KMS-11 (cell line): ENCODE results near the gene LYZL6.

Source experiments
- H2AFZ ChIP-seq: fragments of 200-600 bp; sonication (generic); 2 replicates; pipeline ENCODE4 v1.6.1; 2016; ENCODE audit warnings: antibody characterized with exemption, mixed run types, low read depth
- H3K27ac ChIP-seq: fragments of 200-600 bp; sonication (generic); 2 replicates; pipeline ENCODE4 v1.6.1; 2016; ENCODE audit warnings: mild to moderate bottlenecking, mixed run types
- H3K27me3 ChIP-seq: fragments of 200-600 bp; sonication (generic); 2 replicates; pipeline ENCODE4 v1.6.1; 2017; ENCODE audit warnings: mild to moderate bottlenecking, low read depth, mixed run types, moderate library complexity; ENCODE audit not compliant: insufficient read depth
- H3K36me3 ChIP-seq: fragments of 200-600 bp; sonication (generic); 2 replicates; pipeline ENCODE4 v1.6.1; 2017; ENCODE audit warnings: mild to moderate bottlenecking, mixed run types; ENCODE audit not compliant: insufficient read depth
- H3K4me1 ChIP-seq: fragments of 200-600 bp; sonication (generic); 2 replicates; pipeline ENCODE4 v1.6.1; 2016; ENCODE audit warnings: mild to moderate bottlenecking, low read depth, mixed run types; ENCODE audit not compliant: poor library complexity, severe bottlenecking
- H3K4me2 ChIP-seq: fragments of 200-600 bp; sonication (generic); 2 replicates; pipeline ENCODE4 v1.7.0; 2016; ENCODE audit warnings: mild to moderate bottlenecking, mixed run types
- H3K4me3 ChIP-seq: fragments of 200-600 bp; sonication (generic); IDR thresholded peaks from 2 replicates; pipeline ENCODE4 v1.6.1; 2017; ENCODE audit warnings: low read depth, low read length, mixed read lengths; ENCODE audit not compliant: insufficient read depth
- H3K79me2 ChIP-seq: fragments of 200-600 bp; sonication (generic); 2 replicates; pipeline ENCODE4 v1.6.1; 2016; ENCODE audit warnings: low read depth, mixed run types; ENCODE audit not compliant: insufficient read depth
- H3K9ac ChIP-seq: fragments of 200-600 bp; sonication (generic); 2 replicates; pipeline ENCODE4 v1.6.1; 2016; ENCODE audit warnings: mild to moderate bottlenecking, mixed run types
- H4K20me1 ChIP-seq: fragments of 200-600 bp; sonication (generic); 2 replicates; pipeline ENCODE4 v1.6.1; 2016; ENCODE audit warnings: mild to moderate bottlenecking, mixed run types; ENCODE audit not compliant: insufficient read depth
- CTCF ChIP-seq: fragments of 200-600 bp; sonication (generic); conservative IDR thresholded peaks from 2 replicates; pipeline ENCODE4 v1.6.1; 2017; ENCODE audit warnings: low read depth, mild to moderate bottlenecking, antibody characterized with exemption, low read length, moderate library complexity, mixed read lengths

The LYZL6 gene

DNA sequence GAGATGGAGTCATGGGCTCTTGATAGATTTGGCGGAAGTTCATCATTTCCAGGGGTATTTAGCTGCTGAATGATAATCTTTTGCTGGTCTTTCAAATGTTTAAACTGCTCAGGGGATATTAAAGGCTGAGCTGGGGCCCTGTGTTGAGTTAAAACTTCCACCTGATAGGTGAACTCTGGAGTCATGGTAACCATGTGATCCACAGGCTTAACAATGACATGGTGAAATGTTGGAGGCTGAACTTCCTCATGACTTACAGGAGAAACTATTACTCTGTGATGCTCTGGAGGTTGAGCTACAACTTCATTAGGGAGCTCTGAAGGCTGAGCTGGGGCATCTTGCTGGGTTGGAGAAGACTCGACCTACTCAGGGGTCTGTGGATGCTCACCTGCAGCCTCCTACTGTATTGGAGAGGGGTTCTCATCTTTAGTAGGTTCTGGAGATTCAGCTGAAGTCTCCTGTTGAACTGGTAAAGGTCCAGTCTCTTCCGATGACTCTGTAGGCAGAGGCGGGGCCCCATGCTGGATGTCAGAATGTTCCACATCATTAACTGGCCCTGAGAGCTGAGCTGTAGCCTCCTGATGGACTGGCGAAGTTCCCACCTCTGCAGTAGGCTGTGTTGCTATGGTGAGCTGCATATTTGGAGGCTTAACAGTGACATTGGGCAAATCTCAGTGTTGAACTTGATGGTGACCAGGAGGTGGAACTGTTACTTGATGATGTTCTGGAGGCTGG is 37.2 kb downstream of the LYZL6 start:
- H3K27ac ChIP-seq, result no peak overlapping the region
- H3K27me3 ChIP-seq, result no peaks in the 10 kb centered on the region
- no peak overlapping the region for H3K4me2 ChIP-seq
- H3K79me2 ChIP-seq, result no peaks in the 10 kb centered on the region
- no peak overlapping the region for H2AFZ ChIP-seq
- H3K4me3 ChIP-seq, result no peak overlapping the region
- H3K36me3 ChIP-seq, result no peaks in the 10 kb centered on the region
- H4K20me1 ChIP-seq, result no peaks in the 10 kb centered on the region
- no peaks in the 10 kb centered on the region for H3K4me1 ChIP-seq
- TF ChIP-seq CTCF, result no peak
- no peak overlapping the region for H3K9ac ChIP-seq

GRCh38 chr17:35903451-35903850 is 40.1 kb downstream of the LYZL6 start:
- no peak overlapping the region for H3K9ac ChIP-seq
- no peak for TF ChIP-seq CTCF
- no peak overlapping the region for H3K4me2 ChIP-seq
- H4K20me1 ChIP-seq, result no peaks in the 10 kb centered on the region
- no peaks in the 10 kb centered on the region for H3K79me2 ChIP-seq
- no peaks in the 10 kb centered on the region for H3K36me3 ChIP-seq
- no peak overlapping the region for H2AFZ ChIP-seq
- H3K27me3 ChIP-seq, result no peaks in the 10 kb centered on the region
- no peaks in the 10 kb centered on the region for H3K4me1 ChIP-seq
- H3K4me3 ChIP-seq, result no peak overlapping the region
- H3K27ac ChIP-seq, result no peak overlapping the region

DNA sequence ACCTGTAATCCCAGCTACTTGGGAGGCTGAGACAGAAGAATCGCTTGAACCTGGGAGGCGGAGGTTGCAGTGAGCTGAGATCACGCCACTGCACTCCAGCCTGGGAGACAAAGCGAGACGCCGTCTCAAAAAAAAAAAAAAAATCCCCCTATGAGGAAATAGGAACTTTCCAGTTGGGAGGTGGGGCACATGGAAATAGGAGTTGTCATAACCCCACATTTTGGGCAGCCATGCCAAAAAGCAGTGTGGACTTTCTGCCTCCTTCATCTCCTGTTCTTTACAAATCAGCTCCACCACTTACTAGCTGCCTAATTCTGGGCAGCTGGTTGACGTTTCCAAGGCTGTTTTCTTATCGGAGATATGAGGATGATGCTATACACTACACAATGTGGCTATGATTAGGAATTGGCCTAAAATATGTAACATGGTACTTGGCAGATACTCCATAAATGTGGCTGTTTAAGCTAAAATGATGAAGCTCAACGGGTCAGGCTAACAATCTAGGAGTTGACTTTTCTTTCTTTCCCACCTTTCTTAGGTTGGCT is 41.8 kb downstream of the LYZL6 start:
- Histone ChIP-seq H3K4me1 (no peaks in the 10 kb centered on the region), H3K4me3 (no peak overlapping the region), H4K20me1 (no peaks in the 10 kb centered on the region), H3K36me3 (no peaks in the 10 kb centered on the region), H3K27me3 (no peaks in the 10 kb centered on the region), H2AFZ (no peak overlapping the region), H3K27ac (no peak overlapping the region), H3K79me2 (no peaks in the 10 kb centered on the region), H3K4me2 (no peak overlapping the region), H3K9ac (no peak overlapping the region)
- no peak for TF ChIP-seq CTCF

DNA sequence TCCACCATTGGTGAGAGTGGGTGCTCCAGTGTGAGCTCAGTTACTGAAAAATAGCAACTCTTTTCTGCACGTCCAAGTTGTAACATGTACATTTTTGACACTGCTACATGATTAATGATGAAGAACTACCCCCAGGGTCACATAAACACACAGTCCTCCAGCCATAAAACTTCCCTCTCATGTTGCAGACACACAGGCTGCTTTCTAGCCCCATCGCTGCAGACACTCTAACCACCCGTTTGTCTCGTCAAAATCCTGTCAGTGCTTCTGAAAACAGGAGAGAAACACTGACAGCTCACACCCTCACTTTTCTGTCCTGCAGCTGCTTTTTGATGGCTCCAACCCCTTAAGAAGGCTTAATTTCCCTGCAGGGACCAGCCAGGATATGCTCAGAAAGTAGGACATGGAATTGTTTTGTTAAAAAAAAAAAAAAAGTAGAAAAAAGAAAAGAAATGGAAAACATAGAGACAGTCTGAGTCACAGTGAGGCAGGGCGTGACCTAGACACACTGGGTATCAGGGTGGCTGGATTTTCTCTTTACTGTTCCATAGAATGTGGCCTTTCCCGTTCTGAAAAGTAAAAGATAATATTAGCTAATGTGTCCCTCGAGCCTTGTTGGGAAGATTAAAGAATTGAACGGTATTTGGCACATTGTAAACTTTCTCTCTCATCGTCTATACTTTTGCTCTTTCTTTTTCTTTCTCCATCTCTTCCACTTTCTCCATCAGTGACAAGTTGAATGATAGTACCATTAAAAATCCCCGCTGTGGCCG is 42.6 kb downstream of the LYZL6 start:
- Histone ChIP-seq H3K36me3 (no peaks in the 10 kb centered on the region), H2AFZ (no peak overlapping the region), H3K4me1 (no peaks in the 10 kb centered on the region), H3K27me3 (no peaks in the 10 kb centered on the region), H3K9ac (no peak overlapping the region), H3K4me3 (no peak overlapping the region), H3K27ac (no peak overlapping the region), H3K79me2 (no peaks in the 10 kb centered on the region), H4K20me1 (no peaks in the 10 kb centered on the region), H3K4me2 (no peak overlapping the region)
- TF ChIP-seq CTCF, result no peak
